GM10248 (cell line): ENCODE results near the gene MROH2A.

Source experiments
- CTCF ChIA-PET: fragments of 300-600 bp; sonication (Branson Sonifier 250); formaldehyde crosslinking; extraction: SDS; loops from one replicate; lab custom pipeline; 2021; ENCODE audit warnings: antibody characterized with exemption; lab: Yijun Ruan, JAX
- POLR2A ChIA-PET: fragments of 350-650 bp; sonication (Branson Sonifier 250); formaldehyde crosslinking; extraction: SDS; loops from one replicate; lab custom pipeline; 2020; ENCODE audit warnings: antibody characterized with exemption; lab: Yijun Ruan, JAX
- DNase-seq: peaks from one replicate; pipeline ENCODE4 v3.0.0; 2012; ENCODE audit errors: extremely low spot score
- CTCF ChIP-seq: IDR thresholded peaks from 2 replicates; pipeline ENCODE4 v1.5.1; 2012; ENCODE audit warnings: mild to moderate bottlenecking, low read depth; ENCODE audit errors: extremely low read depth, missing control alignments, control extremely low read depth

The MROH2A gene

GRCh38 chr2:233853353-233853752 is 75.2 kb downstream of the MROH2A start:
- DNase-seq: no peak
- POLR2A ChIA-PET: no interaction called here
- CTCF ChIA-PET: interaction anchor here (1.4 kb wide), 1 partner anchor 13 kb away, joined by 3 read pairs; no protein-coding TSS in a partner anchor
- no peak for TF ChIP-seq CTCF

- DNase-seq: no peak
- ChIA-PET POLR2A (no interaction called here), CTCF (no interaction called here)
- TF ChIP-seq CTCF: no peak
These were observed 75.7 kb downstream of the MROH2A start for GRCh38 chr2:233853883-233854240.

- TF ChIP-seq CTCF: no peak
- DNase-seq: peak; percentile 99
- ChIA-PET POLR2A (interaction anchor here (0.6 kb wide), 1 partner anchor 190 kb away, joined by 3 read pairs; no protein-coding TSS in a partner anchor), CTCF (interaction anchor here (1.6 kb wide), 1 partner anchor 9 kb away, joined by 4 read pairs; no protein-coding TSS in a partner anchor)
These were observed 76.3 kb downstream of the MROH2A start, which contains the start of gene HJURP for GRCh38 chr2:233854241-233854981. Gene HJURP (minus strand): TSS chr2:233854535. CDS start chr2:233854500, 35 bp downstream.

- CTCF ChIA-PET: interaction anchor here (1.6 to 2.2 kb wide), 2 partner anchors 8 to 11 kb away, joined by 4 to 6 read pairs; no protein-coding TSS in a partner anchor
- no peak for DNase-seq
- no peak for TF ChIP-seq CTCF
- POLR2A ChIA-PET: no interaction called here
These were observed 77.2 kb downstream of the MROH2A start for GRCh38 chr2:233855345-233855744.

- CTCF ChIA-PET: interaction anchor here (1.5 to 2.5 kb wide), 4 partner anchors 9 to 18 kb away, joined by 3 to 19 read pairs (median 8); no protein-coding TSS in a partner anchor
- DNase-seq: no peak
- POLR2A ChIA-PET: no interaction called here
- no peak for TF ChIP-seq CTCF
These were observed 78.1 kb downstream of the MROH2A start for GRCh38 chr2:233856184-233856583.

- peak; percentile 68 for TF ChIP-seq CTCF
- ChIA-PET CTCF (interaction anchor here (0.7 to 2.5 kb wide), 17 partner anchors 8 to 643 kb away, joined by 3 to 19 read pairs (median 4); partner anchors contain the start of genes MSL3B and TRPM8), POLR2A (no interaction called here)
- no peak for DNase-seq
These were observed 79.5 kb downstream of the MROH2A start for GRCh38 chr2:233857511-233858141.
